ENCODE data around the gene PAWR.
"Not testable (repeated sequence)": the region's sequence is repeated elsewhere in the genome, so short reads cannot be mapped to it uniquely, and the experiment has no call there.

Gene PAWR

DNA sequence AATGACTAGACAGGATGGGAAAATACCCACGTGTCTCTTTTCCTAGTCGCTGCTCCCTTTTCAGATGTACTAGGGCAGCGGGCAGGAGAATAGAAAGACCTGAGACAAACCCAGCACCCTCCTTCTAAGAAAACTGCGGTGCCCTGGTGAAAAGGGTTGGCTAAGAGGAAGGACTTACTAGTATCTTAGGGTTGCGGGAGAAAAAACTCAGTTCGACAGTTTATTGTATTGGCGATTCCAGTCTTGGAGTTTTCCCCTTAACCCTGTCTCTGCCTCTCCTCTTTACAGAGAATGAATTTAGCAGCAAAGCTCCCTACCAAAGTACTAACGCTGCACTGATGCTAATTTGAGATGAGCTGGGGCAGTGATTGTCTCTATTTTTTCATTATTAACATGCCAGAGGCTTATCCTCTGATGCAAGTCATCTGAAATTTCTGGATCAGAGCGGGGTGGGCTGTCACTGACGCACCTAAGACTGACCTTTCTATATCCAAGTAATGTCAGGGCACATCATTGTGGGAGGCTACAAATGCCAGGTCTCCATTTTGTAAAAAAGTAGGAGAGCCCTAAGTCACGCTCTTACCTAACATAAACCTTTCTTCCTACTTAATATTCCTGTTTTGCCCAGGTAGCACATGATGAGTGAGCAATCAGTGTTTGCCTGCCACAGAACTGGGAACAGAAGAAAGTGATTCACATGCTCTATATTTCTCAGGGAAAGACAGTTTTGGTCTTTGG lies 916 bp upstream of the PAWR start:
- no peak for TF ChIP-seq ZNF274 (IDR thresholded peaks at IDR 0.05; ENCODE audit: low read depth, low read length)

DNA sequence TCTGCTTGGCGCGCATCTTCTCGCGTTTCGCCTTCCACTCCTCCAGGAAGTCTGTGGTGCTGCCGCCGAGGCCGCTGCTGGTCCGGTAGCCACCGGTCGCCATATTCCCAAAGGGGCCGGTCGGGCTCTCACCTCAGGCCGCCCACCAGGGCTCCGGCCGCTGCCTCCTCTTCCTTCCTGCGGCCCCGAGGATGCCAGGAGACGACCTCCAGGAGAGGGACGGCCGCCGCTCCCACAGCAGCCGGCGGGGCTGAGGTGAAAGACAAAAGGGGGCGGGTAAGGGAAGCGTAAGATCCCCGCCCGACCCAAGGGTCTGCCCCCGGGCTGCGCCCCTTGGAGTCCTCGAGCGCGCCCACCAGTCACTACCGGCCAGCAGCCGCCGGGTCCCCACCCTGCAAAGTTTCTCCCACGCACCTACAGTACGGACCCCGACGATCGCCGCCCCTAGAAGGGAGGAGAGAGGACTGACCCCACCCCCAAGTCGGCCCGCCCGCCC lies 574 bp downstream of the PAWR start:
- H3K4me3 ChIP-seq (ENCODE audit: low read length) = peak overlapping the region; percentile 96
- TF ChIP-seq ZNF274 (IDR thresholded peaks at IDR 0.05; ENCODE audit: low read depth, low read length) = no peak

More for the DNA sequence above, 916 bp upstream of the PAWR start:
- H3K4me3 ChIP-seq (ENCODE audit: low read length) = peak overlapping the region; percentile 96

DNA sequence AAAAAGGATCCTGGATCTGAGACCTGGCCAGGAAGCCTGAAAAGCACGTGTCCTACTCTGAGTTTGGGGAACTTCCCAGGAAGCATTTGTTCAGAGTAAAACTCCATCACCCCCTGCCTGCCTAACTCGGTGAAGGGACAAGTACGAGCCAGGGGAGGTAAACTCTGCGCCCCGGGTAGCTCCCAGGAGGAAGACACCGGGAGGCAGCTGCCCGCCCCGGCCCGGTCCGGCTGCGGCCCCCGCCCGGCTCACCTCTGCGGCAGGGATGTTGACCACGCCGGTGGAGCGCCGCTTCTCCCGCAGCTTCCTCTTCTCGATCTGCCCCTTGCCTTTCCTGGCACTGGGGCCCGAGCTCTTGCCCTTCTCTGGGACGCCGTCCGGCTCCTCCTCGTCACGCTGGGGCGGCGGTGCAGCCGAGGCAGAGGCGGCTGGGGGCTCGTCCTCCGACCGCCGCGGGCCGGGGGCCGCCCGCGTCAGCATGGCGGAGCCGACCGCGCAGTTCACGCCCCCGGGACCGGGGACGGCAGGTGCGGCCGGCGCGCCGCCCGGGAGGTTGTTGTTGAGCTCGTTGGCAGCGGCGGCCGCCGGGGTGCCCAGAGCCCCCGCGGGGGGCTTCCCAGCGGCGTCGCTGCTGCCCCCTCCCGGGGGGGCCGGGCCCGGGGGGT lies 1.2 kb downstream of the PAWR start:
- H3K4me3 ChIP-seq (ENCODE audit: low read length) = peak overlapping the region; percentile 96
- no peak for TF ChIP-seq ZNF274 (IDR thresholded peaks at IDR 0.05; ENCODE audit: low read depth, low read length)

DNA sequence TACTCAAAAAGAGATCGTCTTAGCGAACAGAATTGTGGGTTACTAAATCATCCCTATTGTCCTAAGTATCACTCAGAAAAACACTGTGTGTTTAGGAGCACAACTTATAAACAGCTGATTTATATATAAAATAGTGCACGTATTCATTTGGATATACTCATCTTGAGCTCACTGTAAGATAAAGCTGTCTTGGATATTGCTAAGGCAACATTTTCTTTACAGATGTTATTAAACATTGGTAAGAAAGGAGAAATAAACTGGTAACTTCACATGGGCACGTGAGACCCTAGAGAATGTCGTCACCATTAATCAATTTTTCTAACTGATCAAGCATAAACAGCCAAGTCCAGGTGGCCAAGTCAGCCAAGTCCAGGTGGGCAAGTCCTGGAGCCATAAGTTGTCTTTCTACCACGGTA lies 1.7 kb downstream of the PAWR start:
- H3K4me3 ChIP-seq (ENCODE audit: low read length) = peak overlapping the region; percentile 96
- TF ChIP-seq ZNF274 (IDR thresholded peaks at IDR 0.05; ENCODE audit: low read depth, low read length) = no peak

DNA sequence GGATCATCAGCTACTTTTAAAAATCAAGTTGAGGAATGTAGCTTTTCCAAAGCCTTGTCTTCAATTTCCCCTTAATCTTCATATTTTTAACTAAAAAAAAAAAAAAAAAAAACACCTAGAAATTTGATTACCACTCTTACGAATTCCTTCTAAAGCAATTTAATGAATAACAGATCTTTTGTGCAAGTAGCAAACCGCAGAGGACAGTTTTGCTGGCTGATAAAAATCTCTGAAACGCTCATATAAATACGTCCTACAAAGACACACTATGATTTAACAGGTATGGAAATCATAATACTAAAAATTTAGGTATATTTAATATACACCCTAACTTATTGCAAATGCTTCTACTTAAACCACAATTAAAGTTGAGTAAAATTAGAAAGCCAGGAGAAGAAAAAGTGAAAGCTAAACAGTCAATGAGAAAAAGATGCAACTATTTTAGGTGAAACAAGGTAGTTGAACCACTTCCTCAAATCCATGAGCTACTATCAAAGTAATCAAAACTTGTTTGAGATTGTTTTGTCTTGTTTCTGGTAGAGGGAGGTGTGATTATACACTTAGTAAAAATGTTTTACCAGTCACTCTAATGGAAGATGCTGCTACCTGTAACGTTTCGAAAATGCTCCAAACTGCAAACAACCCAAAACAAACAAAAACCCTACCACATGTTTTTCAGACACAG lies 2.2 kb downstream of the PAWR start:
- TF ChIP-seq ZNF274 (IDR thresholded peaks at IDR 0.05; ENCODE audit: low read depth, low read length) = no peak
- H3K4me3 ChIP-seq (ENCODE audit: low read length) = peak overlapping the region; percentile 96; the same call in 1 of the 2 replicates

DNA sequence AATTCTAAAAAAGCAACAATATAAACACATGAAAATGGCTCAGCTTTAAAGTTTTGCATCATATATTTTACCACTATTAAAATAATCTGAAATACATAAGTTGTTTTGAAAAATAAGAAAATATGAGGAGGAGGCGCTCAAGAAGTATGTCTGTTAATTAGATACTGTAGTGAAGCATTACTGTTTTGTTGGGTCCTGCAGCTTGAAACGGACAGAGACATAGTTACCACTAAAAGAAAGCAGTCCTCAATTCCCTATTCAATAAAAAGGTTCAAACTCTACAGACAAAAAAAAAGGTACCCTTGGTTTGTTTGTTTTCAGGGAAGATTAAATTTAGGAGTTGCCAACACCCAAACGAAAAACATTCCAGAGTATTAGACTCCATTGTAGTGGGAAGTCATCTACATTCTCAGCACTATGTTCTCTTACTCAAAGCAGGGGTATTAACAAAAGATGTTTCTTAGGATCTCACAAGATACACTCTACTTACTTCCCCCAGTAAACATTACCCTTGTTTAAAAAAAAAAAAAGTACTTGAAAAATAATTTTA lies 3.0 kb downstream of the PAWR start:
- H3K4me3 ChIP-seq (ENCODE audit: low read length) = peak overlapping the region; percentile 96; the same call in 1 of the 2 replicates
- no peak for TF ChIP-seq ZNF274 (IDR thresholded peaks at IDR 0.05; ENCODE audit: low read depth, low read length)

DNA sequence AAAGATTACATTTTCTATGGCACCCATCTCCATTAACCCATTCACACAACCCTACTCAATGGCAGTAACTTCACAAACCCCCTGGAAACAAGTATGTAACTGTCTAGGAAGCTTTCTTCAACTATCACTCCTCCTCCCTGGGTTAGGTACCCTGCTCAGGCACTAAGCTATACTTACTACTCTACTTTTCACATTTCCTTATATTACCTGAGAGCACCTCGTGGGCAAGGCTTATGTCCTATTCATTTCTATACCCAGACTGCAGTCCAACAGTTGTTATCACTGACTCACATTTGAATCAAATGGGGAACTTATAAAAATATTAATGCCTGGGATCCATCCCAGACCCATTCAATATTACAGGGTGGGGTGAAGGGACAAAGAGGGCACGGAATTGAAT lies 4.6 kb downstream of the PAWR start:
- H3K4me3 ChIP-seq (ENCODE audit: low read length) = no peak overlapping the region; the same call in 1 of the 2 replicates
- TF ChIP-seq ZNF274 (IDR thresholded peaks at IDR 0.05; ENCODE audit: low read depth, low read length) = no peak

DNA sequence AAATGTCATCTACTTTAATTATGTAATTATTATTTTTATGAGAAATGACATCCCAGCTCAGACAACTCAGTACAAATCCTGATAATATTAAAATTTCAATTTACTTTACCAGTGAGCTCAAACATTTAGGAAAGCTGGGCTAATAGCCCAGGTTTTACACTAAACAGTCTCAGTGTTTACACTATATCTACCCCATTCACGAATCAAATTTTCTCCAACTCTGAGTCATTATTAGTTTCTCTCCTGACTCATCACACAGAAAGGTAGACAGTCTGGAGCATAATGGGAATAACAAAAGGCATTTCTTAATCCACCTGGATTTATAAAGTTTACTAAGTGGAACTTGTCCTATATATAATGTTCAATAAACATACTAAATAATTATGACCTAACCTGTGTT lies 5.7 kb downstream of the PAWR start:
- no peak overlapping the region for H3K4me3 ChIP-seq (ENCODE audit: low read length)
- no peak for TF ChIP-seq ZNF274 (IDR thresholded peaks at IDR 0.05; ENCODE audit: low read depth, low read length)

DNA sequence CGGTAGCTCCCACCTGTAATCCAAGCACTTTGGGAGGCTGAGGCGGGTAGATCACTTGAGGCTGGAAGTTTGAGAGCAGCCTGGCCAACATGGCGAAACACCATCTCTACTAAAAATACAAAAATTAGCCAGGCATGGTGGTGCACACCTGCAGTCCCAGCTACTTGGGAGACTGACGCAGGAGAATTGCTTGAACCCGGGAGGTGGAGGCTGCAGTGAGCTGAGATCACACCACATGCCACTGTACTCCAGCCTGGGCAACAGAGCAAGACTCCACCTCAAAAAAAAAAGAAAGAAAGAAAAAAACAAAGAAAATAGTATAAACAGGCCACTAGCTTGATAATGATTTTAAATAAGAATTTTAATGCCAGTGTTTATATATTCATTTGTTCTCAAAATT lies 6.4 kb downstream of the PAWR start:
- H3K4me3 ChIP-seq (ENCODE audit: low read length) = not testable (repeated sequence)

DNA sequence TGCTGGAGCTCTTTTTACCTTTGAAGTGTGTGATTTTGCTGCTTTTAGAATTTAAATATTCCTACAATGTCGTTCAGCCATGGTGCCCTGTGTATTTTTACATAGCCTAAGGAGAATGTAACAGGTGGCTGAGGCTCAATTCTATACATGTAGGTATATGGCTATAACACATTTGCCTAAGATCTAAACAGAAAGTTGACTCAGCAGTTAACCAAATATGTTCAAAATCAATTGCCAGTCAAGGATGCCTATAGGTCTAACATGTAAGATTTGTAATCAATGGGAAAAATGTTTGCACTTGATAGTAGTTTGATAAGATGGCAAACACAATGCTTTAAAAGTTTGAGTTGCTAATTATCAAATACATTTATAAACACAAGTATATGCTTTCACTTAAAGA lies 8.2 kb downstream of the PAWR start:
- no peak for TF ChIP-seq ZNF274 (IDR thresholded peaks at IDR 0.05; ENCODE audit: low read depth, low read length)
- no peak overlapping the region for H3K4me3 ChIP-seq (ENCODE audit: low read length)

DNA sequence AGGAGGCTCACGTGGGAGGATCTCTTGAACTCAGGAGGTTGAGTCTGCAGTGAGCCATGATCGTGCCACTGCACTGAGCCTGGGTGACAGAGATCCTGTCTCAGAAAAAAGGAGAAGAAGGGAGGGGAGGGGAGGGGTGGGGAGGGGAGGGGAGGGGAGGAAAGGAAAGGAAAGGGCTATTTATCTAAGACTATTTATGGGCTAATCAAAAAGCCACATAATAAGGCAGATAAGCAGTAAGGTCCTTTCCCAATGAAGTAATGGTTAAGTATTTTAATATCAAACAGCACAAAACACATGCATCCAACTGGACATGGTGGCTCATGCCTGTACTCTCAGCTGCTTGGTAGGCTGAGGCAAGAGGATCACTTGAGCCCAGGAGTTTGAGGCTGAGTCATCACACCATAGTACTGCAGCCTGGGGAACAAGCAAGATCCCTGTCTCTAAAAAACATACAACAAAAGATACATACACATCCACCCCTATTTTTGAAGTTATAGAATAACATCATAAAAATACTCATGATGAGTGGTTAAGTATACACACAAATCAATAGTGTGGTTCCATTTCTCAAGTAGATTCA lies 9.7 kb downstream of the PAWR start:
- TF ChIP-seq ZNF274 (IDR thresholded peaks at IDR 0.05; ENCODE audit: low read depth, low read length) = no peak
- no peak overlapping the region for H3K4me3 ChIP-seq (ENCODE audit: low read length)

DNA sequence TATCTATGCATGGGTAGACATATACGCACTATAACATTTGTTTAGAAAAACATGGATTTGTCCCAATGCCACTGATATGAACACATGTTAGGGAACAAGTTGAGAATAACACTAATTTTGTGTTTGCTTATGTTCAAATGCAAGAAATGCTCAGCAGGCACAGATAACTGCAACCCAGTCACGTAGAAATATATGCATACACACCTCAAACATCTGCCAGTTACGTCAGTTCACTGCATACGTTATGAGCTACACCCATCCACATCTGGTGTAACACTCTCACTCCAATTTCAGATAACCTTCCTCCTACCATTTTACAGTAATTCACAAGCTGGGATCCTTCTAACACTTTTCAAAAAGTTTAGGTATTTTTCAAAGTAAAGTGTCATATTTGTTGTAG lies 10.7 kb downstream of the PAWR start:
- no peak for TF ChIP-seq ZNF274 (IDR thresholded peaks at IDR 0.05; ENCODE audit: low read depth, low read length)
- no peak overlapping the region for H3K4me3 ChIP-seq (ENCODE audit: low read length)

DNA sequence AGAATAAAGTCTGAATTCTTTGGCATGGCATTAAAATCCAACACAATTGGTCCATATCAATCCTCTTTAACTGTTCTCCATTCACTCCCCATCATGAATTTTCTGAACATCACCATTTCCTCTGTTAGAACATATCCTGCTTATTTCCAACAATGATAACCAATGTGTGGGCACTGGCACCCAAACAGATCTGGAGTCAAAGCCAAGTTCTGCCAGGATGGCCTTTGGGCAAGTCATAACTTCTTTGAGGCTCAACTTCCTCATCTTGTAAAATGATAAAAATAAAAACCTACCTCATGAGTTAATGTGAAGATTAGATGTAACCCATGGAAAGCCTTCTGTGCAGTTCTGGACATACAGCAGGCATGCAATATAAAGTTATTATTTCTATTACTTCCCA lies 12.5 kb downstream of the PAWR start:
- no peak for TF ChIP-seq ZNF274 (IDR thresholded peaks at IDR 0.05; ENCODE audit: low read depth, low read length)

DNA sequence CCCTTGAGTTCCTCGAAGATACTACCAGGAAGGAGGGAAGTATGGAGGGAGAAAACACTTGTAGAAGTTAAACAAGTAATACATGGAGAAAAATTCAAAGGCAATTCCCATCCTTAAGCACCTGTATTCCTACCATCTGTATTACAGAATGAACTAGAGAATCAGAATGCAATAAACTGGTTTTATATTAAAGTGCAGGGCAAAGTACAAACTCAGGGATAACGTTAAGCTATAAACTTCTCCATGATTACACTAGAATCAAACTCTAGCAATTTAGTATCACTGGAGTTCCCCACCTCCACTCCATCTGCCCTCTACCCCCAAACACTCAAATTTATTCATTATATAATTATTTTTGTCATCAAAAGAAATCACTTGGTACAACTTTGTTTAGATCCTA lies 13.1 kb downstream of the PAWR start:
- H3K4me3 ChIP-seq (ENCODE audit: low read length) = no peak overlapping the region
- no peak for TF ChIP-seq ZNF274 (IDR thresholded peaks at IDR 0.05; ENCODE audit: low read depth, low read length)

More for the DNA sequence above, 12.5 kb downstream of the PAWR start:
- H3K4me3 ChIP-seq (ENCODE audit: low read length) = no peak overlapping the region

All from GM08714 (cell line).